Neutrophil (primary cell): Measurements from ENCODE around the gene BATF2.

Experiments
- H3K27ac ChIP-seq: fragments of 200-600 bp; sonication (generic); 2 replicates; pipeline ENCODE4 v1.5.1; 2016; ENCODE audit warnings: mild to moderate bottlenecking, moderate library complexity
- H3K27me3 ChIP-seq: fragments of 200-600 bp; sonication (generic); 2 replicates; pipeline ENCODE4 v1.6.0; 2016; ENCODE audit warnings: mild to moderate bottlenecking
- H3K36me3 ChIP-seq: fragments of 200-600 bp; sonication (generic); 2 replicates; pipeline ENCODE4 v1.5.1; 2017
- H3K4me1 ChIP-seq, 2 experiments: fragments of 200-600 bp in 1 of 2; sonication (generic) in 1 of 2; 1 replicate in 1 of 2; 2 replicates in 1 of 2; pipeline versions ENCODE4 v1.5.1 to v1.6.1; 2013 to 2016; ENCODE audit warnings: low read depth in 1 of 2, low read length in 1 of 2, mild to moderate bottlenecking in 1 of 2, moderate library complexity in 1 of 2; ENCODE audit not compliant: control insufficient read depth in 1 of 2, insufficient read depth in 1 of 2
- H3K4me3 ChIP-seq, 2 experiments: fragments of 200-600 bp in 1 of 2; sonication (generic) in 1 of 2; 1 replicate in 1 of 2; 2 replicates in 1 of 2; pipeline ENCODE4 v1.5.1; 2013 to 2016; ENCODE audit warnings: low read depth in 1 of 2, low read length in 1 of 2, mild to moderate bottlenecking in 1 of 2, moderate library complexity in 1 of 2
- H3K9me3 ChIP-seq: fragments of 200-600 bp; sonication (generic); 2 replicates; pipeline ENCODE4 v1.5.1; 2016
- CTCF ChIP-seq: fragments of 200-600 bp; sonication (generic); IDR thresholded peaks from 2 replicates; pipeline ENCODE4 v1.5.1; 2016; ENCODE audit warnings: antibody characterized with exemption

BATF2 gene

GRCh38 chr11:65040847-65041622 lies 44.3 kb upstream of the BATF2 start, which contains the start of gene SAC3D1:
Gene SAC3D1 (plus strand): TSS chr11:65041210. CDS start chr11:65041293, 83 bp downstream.
- TF ChIP-seq CTCF: peak; percentile 4
- H3K36me3 ChIP-seq: peaks cover 23% of the 10 kb centered on the region
- H3K4me3 ChIP-seq: peak within 1 kb of the TSS; percentile 89 to 99
- H3K27me3 ChIP-seq: no peaks in the 10 kb centered on the region
- peaks cover 24 to 26% of the 10 kb centered on the region in 2 experiments for H3K4me1 ChIP-seq
- H3K27ac ChIP-seq: peak within 1 kb of the TSS; percentile 90
- no peaks in the 10 kb centered on the region for H3K9me3 ChIP-seq

GRCh38 chr11:65040520-65040846 lies 43.7 kb upstream of the BATF2 start:
- peak overlapping the region; percentile 89 to 99 for H3K4me3 ChIP-seq
- no peaks in the 10 kb centered on the region for H3K27me3 ChIP-seq
- no peaks in the 10 kb centered on the region for H3K9me3 ChIP-seq
- no peak for TF ChIP-seq CTCF
- peak overlapping the region; percentile 90 for H3K27ac ChIP-seq
- peaks cover 28% of the 10 kb centered on the region for H3K36me3 ChIP-seq
- H3K4me1 ChIP-seq: peaks cover 24 to 26% of the 10 kb centered on the region in 2 experiments

GRCh38 chr11:65036931-65037330 lies 40.2 kb upstream of the BATF2 start:
- H3K27ac ChIP-seq: no peak overlapping the region
- H3K4me1 ChIP-seq: peaks cover 11 to 15% of the 10 kb centered on the region in 2 experiments
- no peak overlapping the region for H3K4me3 ChIP-seq
- peaks cover 57% of the 10 kb centered on the region for H3K36me3 ChIP-seq
- H3K9me3 ChIP-seq: no peaks in the 10 kb centered on the region
- H3K27me3 ChIP-seq: no peaks in the 10 kb centered on the region
- TF ChIP-seq CTCF: no peak

GRCh38 chr11:65035579-65035978 lies 38.8 kb upstream of the BATF2 start:
- no peak for TF ChIP-seq CTCF
- Histone ChIP-seq H3K4me3 (no peak overlapping the region), H3K9me3 (no peaks in the 10 kb centered on the region), H3K27me3 (no peaks in the 10 kb centered on the region), H3K4me1 (peaks cover 4 to 5% of the 10 kb centered on the region in 2 experiments), H3K36me3 (peaks cover 58% of the 10 kb centered on the region), H3K27ac (no peak overlapping the region)

- no peak for TF ChIP-seq CTCF
- Histone ChIP-seq H3K9me3 (no peaks in the 10 kb centered on the region), H3K36me3 (peaks cover 58% of the 10 kb centered on the region), H3K27ac (no peak overlapping the region), H3K27me3 (no peaks in the 10 kb centered on the region), H3K4me3 (no peak overlapping the region), H3K4me1 (no peaks in the 10 kb centered on the region)
Observed at GRCh38 chr11:65034423-65034822, 37.7 kb upstream of the BATF2 start.
